Aorta (tissue), 5 donors: ENCODE data around the gene C4A. TPM values are rescaled to one million over a fixed set of nuclear protein-coding genes. Genes with fewer than 3 reads are reported as not detected.
A peak's percentile ranks its signal among the peaks of the same experiment; 100 is the strongest.
"Not testable (repeated sequence)": the region's sequence is repeated elsewhere in the genome, so short reads cannot be mapped to it uniquely, and the experiment has no call there.

Experiments
- ATAC-seq: fragments of 200-7000 bp; cut with Tn5 transposase; one replicate; pipeline ENCODE4 v1.9.1; 2022; ENCODE audit warnings: moderate library complexity; ENCODE audit not compliant: low FRiP score
- DNase-seq, 2 donors: peaks; one replicate each; pipeline ENCODE4 v3.0.0-alpha.2; 2020
- H3K27ac ChIP-seq, 2 donors: one replicate each; pipeline ENCODE4 v1.5.1; 2013; ENCODE audit warnings: low read length in 2 of 2, mild to moderate bottlenecking in 2 of 2, moderate library complexity in 2 of 2, control low read depth in 1 of 2, inconsistent platforms in 1 of 2, low read depth in 1 of 2
- H3K27me3 ChIP-seq, 2 donors: one replicate each; pipeline ENCODE4 v1.6.1; 2013; ENCODE audit warnings: control low read depth in 1 of 2, low read length in 1 of 2, mild to moderate bottlenecking in 1 of 2, moderate library complexity in 1 of 2; ENCODE audit not compliant: insufficient read depth in 2 of 2, control insufficient read depth in 1 of 2
- H3K36me3 ChIP-seq, 2 donors: one replicate each; pipeline ENCODE4 v1.6.1; 2013; ENCODE audit warnings: control low read depth in 1 of 2, low read length in 1 of 2, mild to moderate bottlenecking in 1 of 2; ENCODE audit not compliant: insufficient read depth in 2 of 2, control insufficient read depth in 1 of 2
- H3K4me1 ChIP-seq, 2 donors: one replicate each; pipeline ENCODE4 v1.6.1; 2013; ENCODE audit warnings: low read length in 2 of 2, control low read depth in 1 of 2, mild to moderate bottlenecking in 1 of 2, moderate library complexity in 1 of 2; ENCODE audit not compliant: insufficient read depth in 2 of 2, control insufficient read depth in 1 of 2
- H3K4me3 ChIP-seq, 2 donors: one replicate each; pipeline ENCODE4 v1.5.1; 2013; ENCODE audit warnings: low read length in 2 of 2, control low read depth in 1 of 2, mild to moderate bottlenecking in 1 of 2
- H3K9me3 ChIP-seq: one replicate; pipeline ENCODE4 v1.6.1; 2013; ENCODE audit warnings: mild to moderate bottlenecking, low read length; ENCODE audit not compliant: control insufficient read depth
- WGBS, 2 donors: extraction: QIAGEN DNeasy Blood & Tissue Kit; methylation state at CpG; one replicate each; pipeline ENCODE4 v1.1.7; 2013; 5-methylcytosine and 5-hydroxymethylcytosine counted together
- intact Hi-C, 2 donors: fragments of 100-400 bp; cut with DNase I; formaldehyde crosslinking; loops; one replicate each; pipeline versions ENCODE4 v1.14.2 to v1.15.0; 2022
- polyA plus RNA-seq, 2 donors: library from polyadenylated mRNA; stranded (reverse); fragments of 200-250 nt; gene quantifications; one replicate each; pipeline ENCODE4 v1.2.3, GENCODE V29; 2013
- total RNA-seq, 2 donors: library from RNA; stranded (reverse); fragmentation: NEBNext Ultra II Directional; extraction: Animal tissue kit (Norgen Biotek cat#: 25700); gene quantifications; one replicate each; pipeline ENCODE4 v1.2.1, GENCODE V29; 2021
- donor health status: healthy with polysubstance abuse.
- donor health status: Bipolar disorder and iron deficiency.
- donor health status: DM: no; HTN: no; CAD: no.
- donor health status: DM: no; HTN: no; CAD: no.
- donor health status: DM: yes; HTN: yes; CAD: no.

The C4A gene
- total and polyA plus RNA-seq, 4 donors: 7.4 to 258 (median 94.8) TPM

- H3K27ac ChIP-seq, H3K27me3 ChIP-seq, ATAC-seq, intact Hi-C loops, DNase-seq, H3K9me3 ChIP-seq, H3K4me1 ChIP-seq, H3K4me3 ChIP-seq, H3K36me3 ChIP-seq: not testable (repeated sequence)
- 78 to 92% methylated on average over 3 to 4 of the region's 4 CpGs for WGBS, 2 donors
Observed at GRCh38 chr6:32004393-32004792, 22.5 kb downstream of the C4A start.

GRCh38 chr6:32004864-32005537 is 23.1 kb downstream of the C4A start:
- intact Hi-C loops, H3K9me3 ChIP-seq, H3K4me1 ChIP-seq, H3K4me3 ChIP-seq, ATAC-seq, H3K27ac ChIP-seq, H3K36me3 ChIP-seq, H3K27me3 ChIP-seq: not testable (repeated sequence)
- 73 to 76% methylated on average over 9 of the region's 13 CpGs for WGBS, 2 donors
- peak in 1 of 2 donors; percentile 18 for DNase-seq

GRCh38 chr6:32005538-32005880 is 23.7 kb downstream of the C4A start:
- H3K27ac ChIP-seq, H3K4me1 ChIP-seq, H3K4me3 ChIP-seq, intact Hi-C loops, H3K9me3 ChIP-seq, H3K27me3 ChIP-seq, ATAC-seq, H3K36me3 ChIP-seq: not testable (repeated sequence)
- 62 to 78% methylated on average over 6 to 9 of the region's 9 CpGs for WGBS, 2 donors
- DNase-seq: peak; percentile 37 to 49

GRCh38 chr6:32005991-32006529 is 24.2 kb downstream of the C4A start:
- intact Hi-C loops, H3K9me3 ChIP-seq, H3K27me3 ChIP-seq, H3K4me3 ChIP-seq, H3K27ac ChIP-seq, H3K4me1 ChIP-seq, H3K36me3 ChIP-seq, ATAC-seq: not testable (repeated sequence)
- peak; percentile 22 to 55 for DNase-seq
- WGBS, 2 donors: 67 to 68% methylated on average over 8 of the region's 8 CpGs

- H3K36me3 ChIP-seq, H3K27me3 ChIP-seq, intact Hi-C loops, H3K4me3 ChIP-seq, H3K9me3 ChIP-seq, H3K27ac ChIP-seq, H3K4me1 ChIP-seq, ATAC-seq: not testable (repeated sequence)
- peak; percentile 26 to 50 for DNase-seq
- 65 to 77% methylated on average over 12 of the region's 12 CpGs for WGBS, 2 donors
Observed at GRCh38 chr6:32007086-32007485, 25.2 kb downstream of the C4A start.

GRCh38 chr6:32008037-32008436 is 26.2 kb downstream of the C4A start:
- H3K27me3 ChIP-seq, H3K36me3 ChIP-seq, DNase-seq, H3K27ac ChIP-seq, intact Hi-C loops, H3K4me3 ChIP-seq, H3K9me3 ChIP-seq, ATAC-seq, H3K4me1 ChIP-seq: not testable (repeated sequence)
- no CpG with 5 or more reads among the region's 24 CpGs for WGBS, 2 donors

- H3K4me3 ChIP-seq, intact Hi-C loops, H3K27ac ChIP-seq, ATAC-seq, H3K27me3 ChIP-seq, H3K36me3 ChIP-seq, H3K9me3 ChIP-seq, H3K4me1 ChIP-seq: not testable (repeated sequence)
- DNase-seq: peak; percentile 29 to 40
- 25 to 54% methylated on average over 5 to 7 of the region's 12 CpGs for WGBS, 2 donors
Observed at GRCh38 chr6:32008616-32009015, 26.8 kb downstream of the C4A start.

GRCh38 chr6:32009537-32009936 is 27.7 kb downstream of the C4A start:
- H3K9me3 ChIP-seq, H3K4me1 ChIP-seq, H3K27ac ChIP-seq, H3K4me3 ChIP-seq, intact Hi-C loops, H3K36me3 ChIP-seq, ATAC-seq, H3K27me3 ChIP-seq: not testable (repeated sequence)
- DNase-seq: peak in 1 of 2 donors; percentile 55
- WGBS, 2 donors: 60 to 83% methylated on average over 4 to 12 of the region's 12 CpGs

- H3K4me1 ChIP-seq, ATAC-seq, H3K4me3 ChIP-seq, H3K27me3 ChIP-seq, intact Hi-C loops, H3K9me3 ChIP-seq, H3K27ac ChIP-seq, H3K36me3 ChIP-seq: not testable (repeated sequence)
- peak in 1 of 2 donors; percentile 21 for DNase-seq
- WGBS, 2 donors: 75 to 83% methylated on average over 12 to 19 of the region's 27 CpGs
Observed at GRCh38 chr6:32010856-32011530, 29.1 kb downstream of the C4A start.
